ENCODE results near the gene REEP5. TPM values are rescaled to one million over a fixed set of nuclear protein-coding genes. Genes with fewer than 3 reads are reported as not detected.

REEP5 gene
- total RNA-seq, 4 donors from 2014 or later, result 19.8 to 47.5 (median 35.6) TPM

GRCh38 chr5:112830378-112830777 lies 91.6 kb downstream of the REEP5 start:
- TF ChIP-seq CTCF (IDR thresholded peaks at IDR 0.05) (no peak), POLR2A (IDR thresholded peaks at IDR 0.05) (no peak)
- no peak overlapping the region for H3K4me3 ChIP-seq
- H3K36me3 ChIP-seq, result peaks cover 0 to 46% (median 0%) of the 10 kb centered on the region in 3 donors
- H3K27ac ChIP-seq, result no peak overlapping the region
- no peaks in the 10 kb centered on the region for H3K4me1 ChIP-seq
- no peaks in the 10 kb centered on the region for H3K27me3 ChIP-seq
- no peak for DNase-seq
- H3K9me3 ChIP-seq, result no peaks in the 10 kb centered on the region

Other genes with a start within 250 kb of the REEP5 start
- 100 to 1,000 TPM in 2 of 4 donors, 10 to 100 TPM in 2; 71.0 to 148 (median 106) TPM for gene APC, start 184.3 kb downstream of the REEP5 start, total RNA-seq
- 10 to 100 TPM; 15.7 to 63.7 (median 27.1) TPM for gene SRP19, start 60.9 kb downstream of the REEP5 start, total RNA-seq
- 10 to 100 TPM; 13.2 to 41.3 (median 22.8) TPM for gene DCP2, start 54.6 kb upstream of the REEP5 start, total RNA-seq

Measured in Peyer's patch (tissue), 4 donors.